NCI-H2196 (cell line): ENCODE data around the gene C22orf42.
"Not testable (repeated sequence)": the region's sequence is repeated elsewhere in the genome, so short reads cannot be mapped to it uniquely, and the experiment has no call there.

ENCODE experiments used
- DNase-seq: peaks from one replicate; lab custom pipeline; 2025; ENCODE audit not compliant: unreplicated experiment; lab: John Stamatoyannopoulos, UW

The C22orf42 gene

GRCh38 chr22:32158712-32159533 lies at the start of gene C22orf42:
C22orf42 (minus strand) TSS chr22:32159303; CDS start chr22:32159215, 88 bp downstream.
- no peak for DNase-seq

- no peak for DNase-seq
Observed at GRCh38 chr22:32208681-32209080, 49.6 kb upstream of the C22orf42 start.

GRCh38 chr22:32207971-32208480 lies 48.9 kb upstream of the C22orf42 start:
- no peak for DNase-seq

GRCh38 chr22:32206774-32207758 lies 48.0 kb upstream of the C22orf42 start:
- peak; percentile 14 for DNase-seq

GRCh38 chr22:32205974-32206773 lies 47.1 kb upstream of the C22orf42 start:
- no peak for DNase-seq

- DNase-seq: no peak
Observed at GRCh38 chr22:32204856-32205722, 46.0 kb upstream of the C22orf42 start, which contains the start of gene RFPL2. RFPL2 (minus strand) TSS chr22:32205073; CDS start chr22:32202451, 2,622 bp downstream.

GRCh38 chr22:32204040-32204855 lies 45.1 kb upstream of the C22orf42 start:
- no peak for DNase-seq

- no peak for DNase-seq
Observed at GRCh38 chr22:32203181-32204039, 44.3 kb upstream of the C22orf42 start.

- peak; percentile 61 for DNase-seq
Observed at GRCh38 chr22:32202539-32203180, 43.6 kb upstream of the C22orf42 start.

GRCh38 chr22:32202161-32202538 lies 43.0 kb upstream of the C22orf42 start:
- no peak for DNase-seq

- no peak for DNase-seq
Observed at GRCh38 chr22:32200752-32201151, 41.6 kb upstream of the C22orf42 start.

GRCh38 chr22:32199961-32200360 lies 40.9 kb upstream of the C22orf42 start:
- no peak for DNase-seq

- no peak for DNase-seq
Observed at GRCh38 chr22:32199341-32199740, 40.2 kb upstream of the C22orf42 start.

- not testable (repeated sequence) for DNase-seq
Observed at GRCh38 chr22:32197553-32198226, 38.6 kb upstream of the C22orf42 start.

- not testable (repeated sequence) for DNase-seq
Observed at GRCh38 chr22:32195900-32196299, 36.8 kb upstream of the C22orf42 start.

- not testable (repeated sequence) for DNase-seq
Observed at GRCh38 chr22:32193346-32193745, 34.2 kb upstream of the C22orf42 start.

- DNase-seq: not testable (repeated sequence)
Observed at GRCh38 chr22:32191021-32191420, 31.9 kb upstream of the C22orf42 start.
